Psoas muscle (tissue), 8 donors: ENCODE data around the gene DTWD2. TPM values are rescaled to one million over a fixed set of nuclear protein-coding genes. Genes with fewer than 3 reads are reported as not detected.
"Not testable (repeated sequence)": the region's sequence is repeated elsewhere in the genome, so short reads cannot be mapped to it uniquely, and the experiment has no call there.

Source experiments
- ATAC-seq, 4 donors: fragments of 200-7000 bp; cut with Tn5 transposase; one replicate each; pipeline ENCODE4 v1.9.1; 2020; ENCODE audit warnings: moderate library complexity in 3 of 4, mild to moderate bottlenecking in 2 of 4
- DNase-seq, 2 donors: peaks; one replicate each; pipeline ENCODE4 v3.0.0-alpha.2; 2020
- H3K27ac ChIP-seq: fragments of 200-600 bp; one replicate; pipeline ENCODE4 v1.8.0; 2022
- H3K27me3 ChIP-seq, 3 donors: fragments of 200-600 bp in 1 of 3; one replicate each; pipeline versions ENCODE4 v1.6.1 to v1.8.0; 2013 to 2022; ENCODE audit warnings: low read length in 2 of 3, mild to moderate bottlenecking in 2 of 3, moderate library complexity in 1 of 3; ENCODE audit not compliant: insufficient read depth in 3 of 3
- H3K36me3 ChIP-seq, 2 donors: fragments of 200-600 bp in 1 of 2; one replicate each; pipeline versions ENCODE4 v1.6.1 to v1.8.0; 2013 to 2022; ENCODE audit warnings: low read depth in 1 of 2, mild to moderate bottlenecking in 1 of 2, moderate library complexity in 1 of 2; ENCODE audit not compliant: insufficient read depth in 1 of 2
- H3K4me1 ChIP-seq: fragments of 200-600 bp; one replicate; pipeline ENCODE4 v1.8.0; 2022
- H3K4me3 ChIP-seq: fragments of 200-600 bp; one replicate; pipeline ENCODE4 v1.8.0; 2022; ENCODE audit warnings: mild to moderate bottlenecking
- H3K9me3 ChIP-seq: fragments of 200-600 bp; one replicate; pipeline ENCODE4 v1.8.0; 2022
- CTCF ChIP-seq: fragments of 200-600 bp; IDR thresholded peaks from one replicate; pipeline ENCODE4 v1.8.0; 2022; ENCODE audit warnings: antibody characterized with exemption
- WGBS, 3 donors: extraction: QIAGEN DNeasy Blood & Tissue Kit; methylation state at CpG; one replicate each; pipeline versions ENCODE4 v1.1.6 to v1.1.7; 2013; 5-methylcytosine and 5-hydroxymethylcytosine counted together
- intact Hi-C, 2 donors: fragments of 100-400 bp; cut with DNase I; formaldehyde crosslinking; loops; one replicate each; pipeline versions ENCODE4 v1.11.0 to v1.14.2; 2022
- polyA plus RNA-seq, 3 donors: library from polyadenylated mRNA; stranded (reverse); fragments of 200-250 nt; gene quantifications; one replicate each; pipeline ENCODE4 v1.2.3, GENCODE V29; 2013
- total RNA-seq, 4 donors: library from RNA; stranded (reverse); fragmentation: NEBNext Ultra II Directional in 2 of 4; extraction: Animal tissue kit (Norgen Biotek cat#: 25700) in 2 of 4; gene quantifications; one replicate each; pipeline versions ENCODE4 v1.2.1 to v1.2.4, GENCODE V29; 2021 to 2023
- donor health status: healthy with polysubstance abuse.
- donor health status: DM: no; HTN: no; CAD: no; lungs with moderate emphysema.
- donor health status: Bipolar disorder and iron deficiency.
- donor health status: healthy.
- donor health status: DM: yes; HTN: yes; CAD: no.
- donor health status: DM: no; HTN: no; CAD: no.
- donor health status: DM: no; HTN: no; CAD: no.
- donor health status: DM: yes; HTN: yes; CAD: no.

Gene DTWD2
- total and polyA plus RNA-seq, 7 donors = 1.4 to 9.3 (median 5.5) TPM

- 83 to 89% (median 87%) methylated on average over 2 of the region's 2 CpGs for WGBS, 3 donors
- intact Hi-C loops = no loop called here
Observed at GRCh38 chr5:118889165-118889564, 99.2 kb downstream of the DTWD2 start.

GRCh38 chr5:118888556-118888955 lies 99.8 kb downstream of the DTWD2 start:
- H3K27ac ChIP-seq = no peak overlapping the region
- WGBS, 3 donors = 37 to 69% (median 51%) methylated on average over 2 of the region's 2 CpGs

More at GRCh38 chr5:118889165-118889564, 99.2 kb downstream of the DTWD2 start:
- H3K36me3 ChIP-seq = no peaks in the 10 kb centered on the region
- no peaks in the 10 kb centered on the region for H3K9me3 ChIP-seq
- ATAC-seq (no peak), DNase-seq (no peak)
- no peak overlapping the region for H3K4me3 ChIP-seq
- no peaks in the 10 kb centered on the region for H3K27me3 ChIP-seq
- no peak for TF ChIP-seq CTCF
- no peak overlapping the region for H3K27ac ChIP-seq
- H3K4me1 ChIP-seq = peaks cover 10% of the 10 kb centered on the region

GRCh38 chr5:118883362-118883761 lies 105.0 kb downstream of the DTWD2 start:
- Histone ChIP-seq H3K4me3 (no peak overlapping the region), H3K36me3 (no peaks in the 10 kb centered on the region), H3K27ac (no peak overlapping the region), H3K4me1 (no peaks in the 10 kb centered on the region), H3K27me3 (no peaks in the 10 kb centered on the region), H3K9me3 (peaks cover 5% of the 10 kb centered on the region)
- intact Hi-C loops = no loop called here
- 91 to 98% (median 93%) methylated on average over 2 of the region's 2 CpGs for WGBS, 3 donors
- ATAC-seq = no peak
- TF ChIP-seq CTCF = no peak
- DNase-seq = no peak

More at GRCh38 chr5:118888556-118888955, 99.8 kb downstream of the DTWD2 start:
- Histone ChIP-seq H3K27me3 (no peaks in the 10 kb centered on the region), H3K36me3 (no peaks in the 10 kb centered on the region), H3K4me1 (peaks cover 10% of the 10 kb centered on the region), H3K9me3 (no peaks in the 10 kb centered on the region), H3K4me3 (no peak overlapping the region)
- intact Hi-C loops = no loop called here
- ATAC-seq (no peak), DNase-seq (no peak)
- TF ChIP-seq CTCF = no peak

- Histone ChIP-seq H3K4me3 (no peak overlapping the region), H3K27ac (no peak overlapping the region), H3K4me1 (no peaks in the 10 kb centered on the region), H3K36me3 (no peaks in the 10 kb centered on the region), H3K9me3 (peaks cover 12% of the 10 kb centered on the region), H3K27me3 (no peaks in the 10 kb centered on the region)
- no peak for TF ChIP-seq CTCF
- DNase-seq (no peak), ATAC-seq (no peak)
- 79 to 91% (median 88%) methylated on average over 3 of the region's 3 CpGs for WGBS, 3 donors
- intact Hi-C loops = no loop called here
Observed at GRCh38 chr5:118882666-118883065, 105.7 kb downstream of the DTWD2 start.

- H3K9me3 ChIP-seq = peaks cover 39% of the 10 kb centered on the region
- H3K4me1 ChIP-seq, H3K4me3 ChIP-seq, H3K36me3 ChIP-seq, intact Hi-C loops, H3K27ac ChIP-seq, ATAC-seq, H3K27me3 ChIP-seq, DNase-seq: not testable (repeated sequence)
- WGBS, 3 donors = 79 to 84% (median 81%) methylated on average over 3 of the region's 3 CpGs
Observed at GRCh38 chr5:118876852-118877251, 111.5 kb downstream of the DTWD2 start.
